NT2/D1 (cell line): ENCODE measurements around the gene DHX29.

ENCODE experiments used
- DNase-seq: peaks from one replicate; pipeline ENCODE4 v3.0.0-alpha.2; 2011; ENCODE audit warnings: low read depth, low spot score
- H3K27me3 ChIP-seq: 2 replicates; pipeline ENCODE4 v1.6.0; 2011; ENCODE audit warnings: mild to moderate bottlenecking; ENCODE audit not compliant: insufficient read length, insufficient read depth
- H3K36me3 ChIP-seq: 2 replicates; pipeline ENCODE4 v1.6.1; 2011; ENCODE audit warnings: mild to moderate bottlenecking, low read length, mixed read lengths; ENCODE audit not compliant: insufficient read depth, insufficient read length
- H3K4me1 ChIP-seq: 2 replicates; pipeline ENCODE4 v1.5.1; 2011; ENCODE audit not compliant: insufficient read depth, insufficient read length
- H3K4me3 ChIP-seq: 2 replicates; pipeline ENCODE4 v1.5.1; 2011; ENCODE audit warnings: low read depth; ENCODE audit not compliant: insufficient read length
- H3K9ac ChIP-seq: 2 replicates; pipeline ENCODE4 v1.6.0; 2011; ENCODE audit warnings: low read depth; ENCODE audit not compliant: insufficient read length
- H3K9me3 ChIP-seq: 2 replicates; pipeline ENCODE4 v1.5.1; 2011; ENCODE audit warnings: mild to moderate bottlenecking, low read length; ENCODE audit not compliant: insufficient read depth
- SUZ12 ChIP-seq: IDR thresholded peaks from 2 replicates; pipeline ENCODE4 v1.6.1; 2011; ENCODE audit not compliant: insufficient read length, insufficient read depth; ENCODE audit errors: extremely low read depth
- YY1 ChIP-seq: IDR thresholded peaks from 2 replicates; pipeline ENCODE4 v1.6.1; 2011; ENCODE audit not compliant: insufficient read length, insufficient read depth
- ZNF274 ChIP-seq: IDR thresholded peaks from 2 replicates; pipeline ENCODE4 v1.6.1; 2011; ENCODE audit warnings: mild to moderate bottlenecking, low read depth, low read length

Gene DHX29

GRCh38 chr5:55313870-55314617 is 6.5 kb upstream of the DHX29 start:
- no peak for TF ChIP-seq YY1
- no peak for TF ChIP-seq ZNF274
- TF ChIP-seq SUZ12 = no peak
- no peak for DNase-seq
- Histone ChIP-seq H3K9ac (no peak overlapping the region), H3K4me3 (no peak overlapping the region), H3K27me3 (no peaks in the 10 kb centered on the region), H3K9me3 (peaks cover 9% of the 10 kb centered on the region), H3K4me1 (no peaks in the 10 kb centered on the region), H3K36me3 (peaks cover 32% of the 10 kb centered on the region)

- peak overlapping the region; percentile 97 for H3K9ac ChIP-seq
- H3K9me3 ChIP-seq = peaks cover 9% of the 10 kb centered on the region
- TF ChIP-seq SUZ12 (no peak), YY1 (no peak), ZNF274 (no peak)
- peak overlapping the region; percentile 91 for H3K4me3 ChIP-seq
- no peaks in the 10 kb centered on the region for H3K27me3 ChIP-seq
- DNase-seq = no peak
- no peaks in the 10 kb centered on the region for H3K4me1 ChIP-seq
- H3K36me3 ChIP-seq = peaks cover 36% of the 10 kb centered on the region
These were observed 851 bp upstream of the DHX29 start for GRCh38 chr5:55308254-55308836.

- no peaks in the 10 kb centered on the region for H3K4me1 ChIP-seq
- peaks cover 33% of the 10 kb centered on the region for H3K36me3 ChIP-seq
- no peak for DNase-seq
These were observed 682 bp downstream of the DHX29 start for GRCh38 chr5:55306641-55307382.

GRCh38 chr5:55305345-55305744 is 2.1 kb downstream of the DHX29 start:
- no peaks in the 10 kb centered on the region for H3K27me3 ChIP-seq
- TF ChIP-seq YY1 = no peak
- no peak for TF ChIP-seq SUZ12
- no peak for TF ChIP-seq ZNF274
- H3K9ac ChIP-seq = no peak overlapping the region
- no peaks in the 10 kb centered on the region for H3K9me3 ChIP-seq
- H3K4me3 ChIP-seq = no peak overlapping the region
- no peaks in the 10 kb centered on the region for H3K4me1 ChIP-seq
- DNase-seq = no peak
- peaks cover 23% of the 10 kb centered on the region for H3K36me3 ChIP-seq

More at GRCh38 chr5:55306641-55307382, 682 bp downstream of the DHX29 start:
- peaks cover 9% of the 10 kb centered on the region for H3K9me3 ChIP-seq
- TF ChIP-seq ZNF274 (no peak), YY1 (no peak), SUZ12 (no peak)
- peak overlapping the region; percentile 97 for H3K9ac ChIP-seq
- H3K27me3 ChIP-seq = no peaks in the 10 kb centered on the region
- peak overlapping the region; percentile 91 for H3K4me3 ChIP-seq

- Histone ChIP-seq H3K9me3 (no peaks in the 10 kb centered on the region), H3K4me1 (no peaks in the 10 kb centered on the region), H3K27me3 (no peaks in the 10 kb centered on the region), H3K4me3 (no peak overlapping the region), H3K36me3 (peaks cover 17% of the 10 kb centered on the region), H3K9ac (no peak overlapping the region)
- TF ChIP-seq SUZ12 (no peak), YY1 (no peak), ZNF274 (no peak)
- no peak for DNase-seq
These were observed 2.9 kb downstream of the DHX29 start for GRCh38 chr5:55304584-55304983.

GRCh38 chr5:55303238-55303690 is 4.2 kb downstream of the DHX29 start:
- no peaks in the 10 kb centered on the region for H3K4me1 ChIP-seq
- peaks cover 13% of the 10 kb centered on the region for H3K36me3 ChIP-seq
- H3K27me3 ChIP-seq = no peaks in the 10 kb centered on the region
- TF ChIP-seq ZNF274 (no peak), YY1 (no peak), SUZ12 (no peak)
- H3K4me3 ChIP-seq = no peak overlapping the region
- DNase-seq = no peak
- H3K9ac ChIP-seq = no peak overlapping the region
- H3K9me3 ChIP-seq = no peaks in the 10 kb centered on the region

GRCh38 chr5:55300890-55301289 is 6.6 kb downstream of the DHX29 start:
- DNase-seq = no peak
- H3K36me3 ChIP-seq = peaks cover 26% of the 10 kb centered on the region
- H3K9me3 ChIP-seq = peaks cover 3% of the 10 kb centered on the region; the same call in 1 of the 2 replicates
- TF ChIP-seq YY1 = no peak
- TF ChIP-seq ZNF274 = no peak
- no peak for TF ChIP-seq SUZ12
- H3K4me3 ChIP-seq = no peak overlapping the region
- H3K9ac ChIP-seq = no peak overlapping the region
- H3K4me1 ChIP-seq = no peaks in the 10 kb centered on the region
- no peaks in the 10 kb centered on the region for H3K27me3 ChIP-seq
